PC-3 (cell line): ENCODE data around the gene CCDC184.

ENCODE experiments used
- EZH2phosphoT487 ChIP-seq: fragments of 300-600 bp; sonication (generic); IDR thresholded peaks from 2 replicates; pipeline ENCODE4 v1.6.1; 2018; ENCODE audit warnings: mild to moderate bottlenecking, antibody characterized with exemption, low read length, borderline replicate concordance
- TF ChIP-seq, protein P1 (sequence below): fragments of 300-600 bp; sonication (generic); conservative IDR thresholded peaks from 2 replicates; pipeline ENCODE4 v1.5.1; 2017; ENCODE audit warnings: antibody characterized with exemption, low read depth, mild to moderate bottlenecking, low read length

DNA sequence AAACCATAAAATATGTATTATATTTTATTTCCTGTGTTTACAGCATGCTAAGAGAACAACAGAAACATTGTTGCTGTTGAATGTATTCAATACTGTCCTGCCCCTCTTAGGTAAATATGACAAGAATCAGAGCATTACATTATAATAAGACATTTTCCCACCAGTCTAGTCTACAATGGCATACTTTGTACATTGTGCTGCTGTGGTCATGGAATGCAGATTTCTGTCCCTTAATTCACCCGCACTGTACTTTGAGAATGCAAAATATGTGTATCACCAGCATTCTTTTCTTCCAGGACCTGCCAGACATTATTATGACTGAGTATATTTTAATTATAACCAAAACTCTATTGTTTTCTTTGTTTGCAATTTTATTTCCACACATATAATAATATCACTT lies 36.2 kb downstream of the CCDC184 start:
- TF ChIP-seq, protein P1, sequence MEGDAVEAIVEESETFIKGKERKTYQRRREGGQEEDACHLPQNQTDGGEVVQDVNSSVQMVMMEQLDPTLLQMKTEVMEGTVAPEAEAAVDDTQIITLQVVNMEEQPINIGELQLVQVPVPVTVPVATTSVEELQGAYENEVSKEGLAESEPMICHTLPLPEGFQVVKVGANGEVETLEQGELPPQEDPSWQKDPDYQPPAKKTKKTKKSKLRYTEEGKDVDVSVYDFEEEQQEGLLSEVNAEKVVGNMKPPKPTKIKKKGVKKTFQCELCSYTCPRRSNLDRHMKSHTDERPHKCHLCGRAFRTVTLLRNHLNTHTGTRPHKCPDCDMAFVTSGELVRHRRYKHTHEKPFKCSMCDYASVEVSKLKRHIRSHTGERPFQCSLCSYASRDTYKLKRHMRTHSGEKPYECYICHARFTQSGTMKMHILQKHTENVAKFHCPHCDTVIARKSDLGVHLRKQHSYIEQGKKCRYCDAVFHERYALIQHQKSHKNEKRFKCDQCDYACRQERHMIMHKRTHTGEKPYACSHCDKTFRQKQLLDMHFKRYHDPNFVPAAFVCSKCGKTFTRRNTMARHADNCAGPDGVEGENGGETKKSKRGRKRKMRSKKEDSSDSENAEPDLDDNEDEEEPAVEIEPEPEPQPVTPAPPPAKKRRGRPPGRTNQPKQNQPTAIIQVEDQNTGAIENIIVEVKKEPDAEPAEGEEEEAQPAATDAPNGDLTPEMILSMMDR = no peak
- no peak for TF ChIP-seq EZH2phosphoT487
